HEK293T (cell line): ENCODE results near the gene DR1.

Source experiments
- CTCF ChIA-PET: fragments of 350-600 bp; formaldehyde crosslinking; extraction: SDS; loops from one replicate; lab custom pipeline; 2021; ENCODE audit warnings: antibody characterized with exemption, inconsistent platforms; lab: Yijun Ruan, JAX
- POLR2A ChIA-PET: fragments of 350-600 bp; formaldehyde crosslinking; extraction: SDS; loops from one replicate; lab custom pipeline; 2020; ENCODE audit warnings: antibody characterized with exemption, inconsistent platforms; lab: Yijun Ruan, JAX
- DNase-seq: peaks from one replicate; pipeline ENCODE4 v3.0.0; 2012; ENCODE audit warnings: mixed read lengths; ENCODE audit errors: extremely low spot score
- ARNT ChIP-seq: fragments of 450-650 bp; IDR thresholded peaks from 2 replicates; pipeline ENCODE4 v1.6.1; 2017; ENCODE audit warnings: mild to moderate bottlenecking
- BHLHE40 ChIP-seq: fragments of 450-650 bp; IDR thresholded peaks from 2 replicates; pipeline ENCODE4 v1.6.1; 2016; ENCODE audit warnings: mild to moderate bottlenecking, moderate library complexity, borderline replicate concordance
- CTBP1 ChIP-seq: fragments of 450-650 bp; IDR thresholded peaks from 2 replicates; pipeline ENCODE4 v1.6.1; 2016; ENCODE audit warnings: borderline replicate concordance
- ELF4 ChIP-seq: fragments of 450-650 bp; IDR thresholded peaks from 2 replicates; pipeline ENCODE4 v1.6.1; 2017; ENCODE audit warnings: antibody characterized with exemption
- FOXA1 ChIP-seq: fragments of 450-650 bp; IDR thresholded peaks from 2 replicates; pipeline ENCODE4 v1.6.1; 2016; ENCODE audit warnings: mild to moderate bottlenecking
- FOXK2 ChIP-seq: fragments of 450-650 bp; IDR thresholded peaks from 2 replicates; pipeline ENCODE4 v1.6.1; 2016; ENCODE audit warnings: mild to moderate bottlenecking
- FOXM1 ChIP-seq: fragments of 450-650 bp; IDR thresholded peaks from 2 replicates; pipeline ENCODE4 v1.6.1; 2017; ENCODE audit warnings: mild to moderate bottlenecking, borderline replicate concordance
- HDGF ChIP-seq: fragments of 450-650 bp; IDR thresholded peaks from 2 replicates; pipeline ENCODE4 v1.6.1; 2017; ENCODE audit warnings: antibody characterized with exemption, borderline replicate concordance
- L3MBTL2 ChIP-seq: fragments of 450-650 bp; conservative IDR thresholded peaks from 2 replicates; pipeline ENCODE4 v1.6.1; 2016; ENCODE audit warnings: mild to moderate bottlenecking
- LEF1 ChIP-seq: fragments of 450-650 bp; IDR thresholded peaks from 2 replicates; pipeline ENCODE4 v1.6.1; 2017; ENCODE audit warnings: mild to moderate bottlenecking, borderline replicate concordance
- NFRKB ChIP-seq: fragments of 450-650 bp; IDR thresholded peaks from 2 replicates; pipeline ENCODE4 v1.6.1; 2016; ENCODE audit warnings: mild to moderate bottlenecking, moderate library complexity
- PKNOX1 ChIP-seq: fragments of 450-650 bp; IDR thresholded peaks from 2 replicates; pipeline ENCODE4 v1.6.1; 2016
- SP1 ChIP-seq: fragments of 450-650 bp; IDR thresholded peaks from 2 replicates; pipeline ENCODE4 v1.6.1; 2017
- SUZ12 ChIP-seq: fragments of 450-650 bp; IDR thresholded peaks from 2 replicates; pipeline ENCODE4 v1.6.1; 2016; ENCODE audit warnings: mild to moderate bottlenecking
- TARDBP ChIP-seq: fragments of 450-650 bp; IDR thresholded peaks from 2 replicates; pipeline ENCODE4 v1.6.1; 2016
- ZNF384 ChIP-seq: fragments of 450-650 bp; IDR thresholded peaks from 2 replicates; pipeline ENCODE4 v1.6.1; 2016

The DR1 gene

GRCh38 chr1:93408203-93408602 is 62.5 kb downstream of the DR1 start:
- TF ChIP-seq LEF1 = no peak
- TF ChIP-seq ZNF384 = no peak
- no peak for TF ChIP-seq FOXK2
- TF ChIP-seq BHLHE40 = no peak
- no peak for TF ChIP-seq NFRKB
- TF ChIP-seq HDGF = no peak
- TF ChIP-seq SP1 = no peak
- no peak for TF ChIP-seq ARNT
- TF ChIP-seq CTBP1 = no peak
- TF ChIP-seq PKNOX1 = no peak
- TF ChIP-seq TARDBP = no peak
- TF ChIP-seq SUZ12 = no peak
- TF ChIP-seq L3MBTL2 = no peak
- TF ChIP-seq ELF4 = no peak
- TF ChIP-seq FOXM1 = no peak
- no peak for TF ChIP-seq FOXA1
- CTCF ChIA-PET = no interaction called here
- POLR2A ChIA-PET = no interaction called here
- no peak for DNase-seq

GRCh38 chr1:93411000-93411399 is 65.3 kb downstream of the DR1 start:
- TF ChIP-seq SP1 (no peak), PKNOX1 (no peak), TARDBP (no peak), LEF1 (no peak), ELF4 (no peak), NFRKB (no peak), L3MBTL2 (no peak), ZNF384 (no peak), SUZ12 (no peak), FOXA1 (no peak), CTBP1 (no peak), FOXM1 (no peak)
- CTCF ChIA-PET = no interaction called here
- no peak for DNase-seq
- POLR2A ChIA-PET = no interaction called here

- CTCF ChIA-PET = no interaction called here
- POLR2A ChIA-PET = no interaction called here
- no peak for DNase-seq
- TF ChIP-seq TARDBP = no peak
These were observed 69.0 kb downstream of the DR1 start for GRCh38 chr1:93414749-93415148.

- no peak for DNase-seq
- CTCF ChIA-PET = no interaction called here
- TF ChIP-seq SUZ12 (no peak), L3MBTL2 (no peak), TARDBP (no peak), ZNF384 (no peak), CTBP1 (no peak), PKNOX1 (no peak), SP1 (no peak)
- POLR2A ChIA-PET = no interaction called here
These were observed 69.6 kb downstream of the DR1 start for GRCh38 chr1:93415296-93415695.

- CTCF ChIA-PET = no interaction called here
- POLR2A ChIA-PET = no interaction called here
- no peak for DNase-seq
- TF ChIP-seq CTBP1 (no peak), ELF4 (no peak), ZNF384 (no peak), FOXA1 (no peak), FOXK2 (no peak), FOXM1 (no peak), ARNT (no peak), SUZ12 (no peak), PKNOX1 (no peak), SP1 (no peak)
These were observed 70.5 kb downstream of the DR1 start for GRCh38 chr1:93416183-93416582.
